IMR-90 (cell line): Measurements from ENCODE around the gene SCNN1B. TPM values are rescaled to one million over a fixed set of nuclear protein-coding genes. Genes with fewer than 3 reads are reported as not detected.

Experiments used
- ATAC-seq: fragments of 200-7000 bp; cut with Tn5 transposase; 2 replicates; pipeline ENCODE4 v1.9.1; 2020; ENCODE audit warnings: low read depth, mild to moderate bottlenecking, moderate library complexity
- BruUV-seq: library from RNA; stranded (reverse); fragments of 400-500 nt; replicated peaks from 2 replicates; lab custom pipeline; 2021; lab: Mats Ljungman, UMichigan
- CTCF ChIA-PET: fragments of 300-600 bp; formaldehyde crosslinking; extraction: SDS; loops from one replicate; lab custom pipeline; 2021; ENCODE audit warnings: antibody characterized with exemption; lab: Yijun Ruan, JAX
- POLR2A ChIA-PET: fragments of 300-600 bp; sonication (Branson Sonifier 250); formaldehyde crosslinking; loops from one replicate; lab custom pipeline; 2022; ENCODE audit warnings: antibody characterized with exemption; ENCODE audit not compliant: unreplicated experiment; lab: Charles Lee
- DNase-seq: peaks from one replicate; pipeline ENCODE4 v3.0.0; 2013
- H2AFZ ChIP-seq: replicated peaks from 2 replicates; pipeline ENCODE3; 2013; ENCODE audit warnings: low read length, mild to moderate bottlenecking; ENCODE audit not compliant: poor library complexity
- H2AK5ac ChIP-seq: 2 replicates; pipeline ENCODE4 v1.6.1; 2013; ENCODE audit warnings: low read depth, low read length, inconsistent platforms
- H2AK9ac ChIP-seq: replicated peaks from 2 replicates; pipeline ENCODE3; 2013; ENCODE audit warnings: mild to moderate bottlenecking, low read depth, low read length, moderate library complexity; ENCODE audit not compliant: poor library complexity
- H2BK120ac ChIP-seq: 2 replicates; pipeline ENCODE4 v1.6.1; 2013; ENCODE audit warnings: low read depth, low read length, inconsistent platforms
- H2BK15ac ChIP-seq: 3 replicates; pipeline ENCODE4 v1.6.1; 2013; ENCODE audit warnings: low read depth, low read length, inconsistent platforms
- H2BK20ac ChIP-seq: 2 replicates; pipeline ENCODE4 v1.6.1; 2013; ENCODE audit warnings: low read depth, mild to moderate bottlenecking, inconsistent platforms, low read length, moderate library complexity
- H2BK5ac ChIP-seq: 2 replicates; pipeline ENCODE4 v1.6.1; 2013; ENCODE audit warnings: mild to moderate bottlenecking, low read depth, low read length, inconsistent platforms; ENCODE audit not compliant: poor library complexity, severe bottlenecking
- H3K14ac ChIP-seq: replicated peaks from 2 replicates; pipeline ENCODE4 v1.6.1; 2013; ENCODE audit warnings: low read depth, low read length, inconsistent platforms
- H3K18ac ChIP-seq: 2 replicates; pipeline ENCODE4 v1.6.1; 2013; ENCODE audit warnings: low read depth, low read length, control low read depth
- H3K23ac ChIP-seq: 2 replicates; pipeline ENCODE4 v1.6.1; 2013; ENCODE audit warnings: low read depth, low read length, inconsistent platforms
- H3K27ac ChIP-seq: 2 replicates; pipeline ENCODE4 v1.5.1; 2013; ENCODE audit warnings: mild to moderate bottlenecking, control low read depth, low read length; ENCODE audit not compliant: insufficient read depth
- H3K27me3 ChIP-seq: 2 replicates; pipeline ENCODE4 v1.6.1; 2013; ENCODE audit warnings: low read length; ENCODE audit not compliant: control insufficient read depth, insufficient read depth
- H3K36me3 ChIP-seq: 2 replicates; pipeline ENCODE4 v1.6.1; 2013; ENCODE audit warnings: low read length, mixed read lengths; ENCODE audit not compliant: control insufficient read depth, insufficient read depth
- H3K4ac ChIP-seq: 2 replicates; pipeline ENCODE4 v1.6.1; 2013; ENCODE audit warnings: low read depth, low read length, inconsistent platforms
- H3K4me1 ChIP-seq: 2 replicates; pipeline ENCODE4 v1.6.1; 2013; ENCODE audit warnings: low read length, mixed read lengths; ENCODE audit not compliant: control insufficient read depth, insufficient read depth
- H3K4me2 ChIP-seq: 2 replicates; pipeline ENCODE4 v1.6.1; 2013; ENCODE audit warnings: low read depth, mild to moderate bottlenecking, control low read depth, low read length, moderate library complexity
- H3K4me3 ChIP-seq: 2 replicates; pipeline ENCODE4 v1.5.1; 2013; ENCODE audit warnings: low read depth, mild to moderate bottlenecking, control low read depth, low read length, moderate library complexity; ENCODE audit not compliant: insufficient read depth
- H3K56ac ChIP-seq: 2 replicates; pipeline ENCODE4 v1.6.1; 2013; ENCODE audit warnings: low read length, inconsistent platforms; ENCODE audit not compliant: insufficient read depth; ENCODE audit errors: extremely low read depth
- H3K79me1 ChIP-seq, 2 experiments: 2 replicates each; pipeline ENCODE4 v1.6.1; 2013; ENCODE audit warnings: low read length in 2 of 2, inconsistent platforms in 1 of 2, low read depth in 1 of 2
- H3K9ac ChIP-seq: 2 replicates; pipeline ENCODE4 v1.6.1; 2013; ENCODE audit warnings: low read depth, low read length, control low read depth
- H3K9me1 ChIP-seq: 2 replicates; pipeline ENCODE4 v1.6.1; 2013; ENCODE audit warnings: low read length, inconsistent platforms; ENCODE audit not compliant: insufficient read depth
- H3K9me3 ChIP-seq: 2 replicates; pipeline ENCODE4 v1.6.1; 2013; ENCODE audit warnings: low read length; ENCODE audit not compliant: control insufficient read depth, insufficient read depth
- H4K20me1 ChIP-seq: 2 replicates; pipeline ENCODE4 v1.6.1; 2013; ENCODE audit warnings: low read length, inconsistent platforms; ENCODE audit not compliant: insufficient read depth
- H4K5ac ChIP-seq: 2 replicates; pipeline ENCODE4 v1.6.1; 2013; ENCODE audit warnings: mild to moderate bottlenecking, low read depth, low read length, control low read depth
- H4K8ac ChIP-seq, 2 experiments: 2 replicates each; pipeline ENCODE4 v1.6.1; 2013; ENCODE audit warnings: low read depth in 2 of 2, low read length in 2 of 2, control low read depth in 1 of 2, inconsistent platforms in 1 of 2
- H4K91ac ChIP-seq: 2 replicates; pipeline ENCODE4 v1.6.1; 2013; ENCODE audit warnings: low read depth, low read length, inconsistent platforms; ENCODE audit not compliant: insufficient read depth
- BHLHE40 ChIP-seq: fragments of 150-350 bp; IDR thresholded peaks from 2 replicates; pipeline ENCODE4 v1.6.1; 2016; ENCODE audit warnings: mild to moderate bottlenecking, low read depth, low read length
- CEBPB ChIP-seq: IDR thresholded peaks from 2 replicates; pipeline ENCODE4 v1.6.1; 2012; ENCODE audit warnings: low read depth, low read length, improper control_type of control experiment
- CHD1 ChIP-seq: IDR thresholded peaks from 2 replicates; pipeline ENCODE4 v1.6.1; 2012; ENCODE audit warnings: low read depth, low read length, improper control_type of control experiment
- FOS ChIP-seq: fragments of 150-350 bp; IDR thresholded peaks from 2 replicates; pipeline ENCODE4 v1.6.1; 2016; ENCODE audit warnings: low read depth, low read length
- MAFK ChIP-seq: IDR thresholded peaks from 2 replicates; pipeline ENCODE4 v1.6.1; 2012; ENCODE audit warnings: low read depth, low read length, improper control_type of control experiment
- MAZ ChIP-seq: IDR thresholded peaks from 2 replicates; pipeline ENCODE4 v1.6.1; 2012; ENCODE audit warnings: low read depth, mild to moderate bottlenecking, low read length, improper control_type of control experiment, moderate library complexity, borderline replicate concordance
- MXI1 ChIP-seq: IDR thresholded peaks from 2 replicates; pipeline ENCODE4 v1.6.1; 2012; ENCODE audit warnings: low read depth, mild to moderate bottlenecking, low read length, moderate library complexity, borderline replicate concordance
- NFE2L2 ChIP-seq: fragments of 150-350 bp; IDR thresholded peaks from 2 replicates; pipeline ENCODE4 v1.6.1; 2016; ENCODE audit warnings: low read depth, mild to moderate bottlenecking, low read length
- POLR2A ChIP-seq: IDR thresholded peaks from 2 replicates; pipeline ENCODE4 v1.6.1; 2012; ENCODE audit warnings: mild to moderate bottlenecking, low read depth, low read length
- RAD21 ChIP-seq: IDR thresholded peaks from 2 replicates; pipeline ENCODE4 v1.6.1; 2012; ENCODE audit warnings: low read length, improper control_type of control experiment
- RCOR1 ChIP-seq: IDR thresholded peaks from 2 replicates; pipeline ENCODE4 v1.6.1; 2012; ENCODE audit warnings: mild to moderate bottlenecking, low read length, improper control_type of control experiment; ENCODE audit not compliant: insufficient replicate concordance
- RFX5 ChIP-seq: IDR thresholded peaks from 2 replicates; pipeline ENCODE4 v1.8.0; 2012; ENCODE audit warnings: low read depth, mild to moderate bottlenecking, low read length, moderate library complexity
- SMC3 ChIP-seq: fragments of 150-350 bp; IDR thresholded peaks from 2 replicates; pipeline ENCODE4 v1.6.1; 2016; ENCODE audit warnings: low read depth, mild to moderate bottlenecking, antibody characterized with exemption, low read length, moderate library complexity
- WGBS, 2 experiments: methylation state at CpG; one replicate each; pipeline versions ENCODE4 v1.1.5 to v1.1.7; 2013; ENCODE audit warnings: missing lambda C conversion rate in 2 of 2; ENCODE audit not compliant: insufficient read length in 1 of 2; ENCODE audit errors: extremely low coverage in 2 of 2; 5-methylcytosine and 5-hydroxymethylcytosine counted together
- dilution Hi-C: fragments of 300-500 bp; cut with HindIII; formaldehyde crosslinking; loops from one replicate; pipeline ENCODE4 v1.14.3; 2018; ENCODE audit warnings: low sequenced_read_pairs; ENCODE audit not compliant: unreplicated experiment
- in situ Hi-C: fragments of 300-500 bp; cut with MboI; formaldehyde crosslinking; loops from 3 replicates; pipeline ENCODE4 v1.14.3; 2019; ENCODE audit warnings: low sequenced_read_pairs, inconsistent platforms, mixed read lengths
- intact Hi-C: fragments of 100-400 bp; cut with micrococcal nuclease; formaldehyde crosslinking; loops from 2 replicates; pipeline ENCODE4 v1.10.0; 2022
- polyA plus RNA-seq, 3 experiments: library from polyadenylated mRNA; depleted of rRNA; stranded (reverse); fragments of >200 nt; gene quantifications; 2 replicates each; pipeline ENCODE4 v1.2.3, GENCODE V29; 2012; ENCODE audit warnings: low replicate concordance in 1 of 3
- total RNA-seq: library from RNA; depleted of rRNA; stranded (reverse); fragments of >200 nt; gene quantifications from 2 replicates; pipeline ENCODE4 v1.2.3, GENCODE V29; 2012
- TF ChIP-seq, protein P1 (sequence below): conservative IDR thresholded peaks from 2 replicates; pipeline ENCODE4 v1.5.1; 2012; ENCODE audit warnings: mild to moderate bottlenecking, low read depth, low read length, improper control_type of control experiment
- TF ChIP-seq, protein P2 (sequence below): fragments of 150-350 bp; IDR thresholded peaks from 2 replicates; pipeline ENCODE4 v1.6.1; 2016; ENCODE audit warnings: low read depth, mild to moderate bottlenecking, low read length, moderate library complexity, borderline replicate concordance
- TF ChIP-seq, protein P3 (sequence below): fragments of 150-350 bp; IDR thresholded peaks from 2 replicates; pipeline ENCODE4 v1.6.1; 2017; ENCODE audit warnings: mild to moderate bottlenecking, antibody characterized with exemption, low read length, low read depth

SCNN1B gene
- total and polyA plus RNA-seq, 2 of the 4 experiments (the other 2 are of a cell fraction), result not detected

DNA sequence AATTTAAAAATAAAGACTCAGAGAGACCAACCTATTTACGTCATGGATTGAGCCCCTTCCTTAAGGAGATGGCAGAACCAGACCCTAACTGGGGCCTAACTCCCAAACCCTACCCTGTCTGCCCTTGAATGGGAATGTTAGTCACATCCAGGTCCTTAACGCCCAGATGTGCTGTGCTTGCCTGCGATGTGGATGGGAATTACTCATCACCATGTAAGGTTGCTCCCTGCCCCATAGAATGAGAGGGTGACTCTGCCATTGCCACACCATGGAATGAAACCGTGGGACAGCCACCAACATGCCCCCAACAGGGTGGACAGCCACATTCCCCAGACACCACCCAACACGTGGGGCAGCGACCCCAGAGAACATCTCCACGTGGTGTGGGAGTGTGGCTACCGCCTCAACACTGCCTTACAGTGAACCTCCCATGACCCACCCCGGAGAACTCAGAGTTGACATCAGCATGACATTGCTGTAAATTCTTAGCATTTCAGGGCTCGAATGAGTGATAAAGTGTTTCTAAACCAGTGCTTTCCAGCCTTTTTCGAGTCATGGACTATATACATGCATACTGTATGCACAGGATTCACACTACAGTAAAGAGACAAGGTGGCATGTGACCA, 31.8 kb downstream of the SCNN1B start:
- H2AK9ac ChIP-seq, result no peak overlapping the region
- H2BK15ac ChIP-seq, result no peak overlapping the region
- no peak overlapping the region for H2BK120ac ChIP-seq
- H3K36me3 ChIP-seq, result no peaks in the 10 kb centered on the region
- no peak overlapping the region for H2AK5ac ChIP-seq
- H2BK5ac ChIP-seq, result no peak overlapping the region
- H3K9ac ChIP-seq, result no peak overlapping the region
- TF ChIP-seq POLR2A (no peak), MAFK (no peak), RFX5 (no peak), CEBPB (no peak), RAD21 (no peak), SMC3 (no peak), BHLHE40 (no peak), MAZ (no peak), FOS (no peak), CHD1 (no peak), RCOR1 (no peak), NFE2L2 (no peak), MXI1 (no peak)
- TF ChIP-seq, protein P1, sequence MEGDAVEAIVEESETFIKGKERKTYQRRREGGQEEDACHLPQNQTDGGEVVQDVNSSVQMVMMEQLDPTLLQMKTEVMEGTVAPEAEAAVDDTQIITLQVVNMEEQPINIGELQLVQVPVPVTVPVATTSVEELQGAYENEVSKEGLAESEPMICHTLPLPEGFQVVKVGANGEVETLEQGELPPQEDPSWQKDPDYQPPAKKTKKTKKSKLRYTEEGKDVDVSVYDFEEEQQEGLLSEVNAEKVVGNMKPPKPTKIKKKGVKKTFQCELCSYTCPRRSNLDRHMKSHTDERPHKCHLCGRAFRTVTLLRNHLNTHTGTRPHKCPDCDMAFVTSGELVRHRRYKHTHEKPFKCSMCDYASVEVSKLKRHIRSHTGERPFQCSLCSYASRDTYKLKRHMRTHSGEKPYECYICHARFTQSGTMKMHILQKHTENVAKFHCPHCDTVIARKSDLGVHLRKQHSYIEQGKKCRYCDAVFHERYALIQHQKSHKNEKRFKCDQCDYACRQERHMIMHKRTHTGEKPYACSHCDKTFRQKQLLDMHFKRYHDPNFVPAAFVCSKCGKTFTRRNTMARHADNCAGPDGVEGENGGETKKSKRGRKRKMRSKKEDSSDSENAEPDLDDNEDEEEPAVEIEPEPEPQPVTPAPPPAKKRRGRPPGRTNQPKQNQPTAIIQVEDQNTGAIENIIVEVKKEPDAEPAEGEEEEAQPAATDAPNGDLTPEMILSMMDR, result no peak
- TF ChIP-seq, protein P2, sequence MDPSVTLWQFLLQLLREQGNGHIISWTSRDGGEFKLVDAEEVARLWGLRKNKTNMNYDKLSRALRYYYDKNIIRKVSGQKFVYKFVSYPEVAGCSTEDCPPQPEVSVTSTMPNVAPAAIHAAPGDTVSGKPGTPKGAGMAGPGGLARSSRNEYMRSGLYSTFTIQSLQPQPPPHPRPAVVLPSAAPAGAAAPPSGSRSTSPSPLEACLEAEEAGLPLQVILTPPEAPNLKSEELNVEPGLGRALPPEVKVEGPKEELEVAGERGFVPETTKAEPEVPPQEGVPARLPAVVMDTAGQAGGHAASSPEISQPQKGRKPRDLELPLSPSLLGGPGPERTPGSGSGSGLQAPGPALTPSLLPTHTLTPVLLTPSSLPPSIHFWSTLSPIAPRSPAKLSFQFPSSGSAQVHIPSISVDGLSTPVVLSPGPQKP, result no peak
- TF ChIP-seq, protein P3, sequence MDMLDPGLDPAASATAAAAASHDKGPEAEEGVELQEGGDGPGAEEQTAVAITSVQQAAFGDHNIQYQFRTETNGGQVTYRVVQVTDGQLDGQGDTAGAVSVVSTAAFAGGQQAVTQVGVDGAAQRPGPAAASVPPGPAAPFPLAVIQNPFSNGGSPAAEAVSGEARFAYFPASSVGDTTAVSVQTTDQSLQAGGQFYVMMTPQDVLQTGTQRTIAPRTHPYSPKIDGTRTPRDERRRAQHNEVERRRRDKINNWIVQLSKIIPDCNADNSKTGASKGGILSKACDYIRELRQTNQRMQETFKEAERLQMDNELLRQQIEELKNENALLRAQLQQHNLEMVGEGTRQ, result no peak
- H3K56ac ChIP-seq, result no peak overlapping the region
- dilution Hi-C loops (no loop called here), in situ Hi-C loops (no loop called here), intact Hi-C loops (no loop called here)
- no peak overlapping the region for H4K8ac ChIP-seq
- ChIA-PET CTCF (no interaction called here), POLR2A (no interaction called here)
- H2AFZ ChIP-seq, result peak overlapping the region; percentile 13
- no peaks in the 10 kb centered on the region for H3K9me1 ChIP-seq
- no peak overlapping the region for H3K23ac ChIP-seq
- no peak overlapping the region for H3K14ac ChIP-seq
- no peak overlapping the region for H3K18ac ChIP-seq
- no peak for DNase-seq
- no peak overlapping the region for H4K5ac ChIP-seq
- H3K4ac ChIP-seq, result no peak overlapping the region
- H3K27me3 ChIP-seq, result no peaks in the 10 kb centered on the region
- WGBS, 2 experiments, result no CpG with 5 or more reads among the region's 11 CpGs
- H3K4me1 ChIP-seq, result no peaks in the 10 kb centered on the region
- no TSS peak for BruUV-seq
- H2BK20ac ChIP-seq, result no peak overlapping the region
- H4K91ac ChIP-seq, result no peak overlapping the region
- ATAC-seq, result no peak
- no peak overlapping the region for H3K27ac ChIP-seq
- no peaks in the 10 kb centered on the region for H3K79me1 ChIP-seq
- no peak overlapping the region for H3K4me2 ChIP-seq
- H3K4me3 ChIP-seq, result no peak overlapping the region
- H3K9me3 ChIP-seq, result no peaks in the 10 kb centered on the region
- no peaks in the 10 kb centered on the region for H4K20me1 ChIP-seq
